GM21367 (cell line): ENCODE measurements around the gene MAF.

Experiments
- ATAC-seq: cut with Tn5 transposase; IDR thresholded peaks from one replicate; pipeline ENCODE4 v1.9.1; 2021; ENCODE audit not compliant: unreplicated experiment

The MAF gene

GRCh38 chr16:79600638-79601091, at the start of gene MAF:
Gene MAF, minus strand, starts transcription at chr16:79600737. Its CDS starts 835 bp downstream, at chr16:79599902.
- ATAC-seq: no peak

- ATAC-seq: no peak
These were observed 48.3 kb upstream of the MAF start for GRCh38 chr16:79648826-79649225.

- no peak for ATAC-seq
These were observed 47.0 kb upstream of the MAF start for GRCh38 chr16:79647586-79647985.

GRCh38 chr16:79645701-79646100, 45.2 kb upstream of the MAF start:
- ATAC-seq: no peak

GRCh38 chr16:79644971-79645667, 44.6 kb upstream of the MAF start:
- no peak for ATAC-seq

- no peak for ATAC-seq
These were observed 42.1 kb upstream of the MAF start for GRCh38 chr16:79642652-79643051.

GRCh38 chr16:79640513-79641360, 40.2 kb upstream of the MAF start:
- ATAC-seq: no peak

- peak; percentile 73 for ATAC-seq
These were observed 39.2 kb upstream of the MAF start for GRCh38 chr16:79639576-79640311.

- no peak for ATAC-seq
These were observed 37.8 kb upstream of the MAF start for GRCh38 chr16:79638386-79638785.

- no peak for ATAC-seq
These were observed 35.0 kb upstream of the MAF start for GRCh38 chr16:79635488-79635887.

- ATAC-seq: no peak
These were observed 33.8 kb upstream of the MAF start for GRCh38 chr16:79634298-79634697.

- ATAC-seq: no peak
These were observed 31.8 kb upstream of the MAF start for GRCh38 chr16:79632289-79632688.

GRCh38 chr16:79628988-79629387, 28.5 kb upstream of the MAF start:
- no peak for ATAC-seq

GRCh38 chr16:79628501-79628975, 28.0 kb upstream of the MAF start:
- peak; percentile 86 for ATAC-seq

GRCh38 chr16:79627092-79627491, 26.6 kb upstream of the MAF start:
- ATAC-seq: no peak

- ATAC-seq: no peak
These were observed 25.2 kb upstream of the MAF start for GRCh38 chr16:79625738-79626137.

- ATAC-seq: no peak
These were observed 23.3 kb upstream of the MAF start for GRCh38 chr16:79623824-79624223.

- ATAC-seq: no peak
These were observed 22.5 kb upstream of the MAF start for GRCh38 chr16:79623062-79623461.

- no peak for ATAC-seq
These were observed 20.5 kb upstream of the MAF start for GRCh38 chr16:79621027-79621426.

GRCh38 chr16:79618692-79619050, 18.1 kb upstream of the MAF start:
- no peak for ATAC-seq

- ATAC-seq: no peak
These were observed 17.6 kb upstream of the MAF start for GRCh38 chr16:79618041-79618691.
